RWPE2 (cell line): ENCODE results near the gene ARHGAP10.

Experiments
- ATAC-seq: fragments of 200-7000 bp; cut with Tn5 transposase; 3 replicates; pipeline ENCODE4 v1.9.1; 2021; ENCODE audit warnings: low read depth
- DNase-seq: peaks from one replicate; pipeline ENCODE4 v3.0.0-alpha.2; 2020; ENCODE audit warnings: low spot score
- H3K27ac ChIP-seq: fragments of 450-650 bp; 2 replicates; pipeline ENCODE4 v1.5.1; 2017; ENCODE audit warnings: mild to moderate bottlenecking; ENCODE audit not compliant: poor library complexity, severe bottlenecking
- H3K27me3 ChIP-seq: fragments of 250-450 bp; sonication (Bioruptor Pico); 2 replicates; pipeline ENCODE4 v1.5.1; 2021; ENCODE audit warnings: mild to moderate bottlenecking, moderate library complexity; ENCODE audit not compliant: insufficient read depth, poor library complexity, severe bottlenecking
- H3K36me3 ChIP-seq: fragments of 250-450 bp; sonication (Bioruptor Pico); 2 replicates; pipeline ENCODE4 v1.5.1; 2020; ENCODE audit warnings: low read depth, mild to moderate bottlenecking, moderate library complexity
- H3K4me1 ChIP-seq: fragments of 250-450 bp; sonication (Bioruptor Pico); 2 replicates; pipeline ENCODE4 v1.5.1; 2021; ENCODE audit warnings: mild to moderate bottlenecking, moderate library complexity; ENCODE audit not compliant: insufficient read depth, poor library complexity, severe bottlenecking
- H3K4me3 ChIP-seq: fragments of 250-450 bp; sonication (Bioruptor Pico); 2 replicates; pipeline ENCODE4 v1.5.1; 2021; ENCODE audit warnings: mild to moderate bottlenecking, moderate library complexity; ENCODE audit not compliant: severe bottlenecking
- H3K9me3 ChIP-seq: fragments of 250-450 bp; sonication (Bioruptor Pico); 2 replicates; pipeline ENCODE4 v1.5.1; 2021; ENCODE audit warnings: mild to moderate bottlenecking, moderate library complexity; ENCODE audit not compliant: severe bottlenecking
- CTCF ChIP-seq: fragments of 450-650 bp; IDR thresholded peaks from one replicate; pipeline ENCODE4 v1.5.1; 2017; ENCODE audit warnings: mild to moderate bottlenecking, moderate library complexity; ENCODE audit not compliant: poor library complexity, severe bottlenecking

ARHGAP10 gene

GRCh38 chr4:148101235-148101634 lies 369.3 kb downstream of the ARHGAP10 start:
- no peaks in the 10 kb centered on the region for H3K9me3 ChIP-seq
- ATAC-seq, result no peak
- H3K36me3 ChIP-seq, result no peaks in the 10 kb centered on the region

GRCh38 chr4:148101790-148102189 lies 369.9 kb downstream of the ARHGAP10 start:
- no peak for TF ChIP-seq CTCF
- DNase-seq (no peak), ATAC-seq (no peak)
- Histone ChIP-seq H3K4me3 (no peak overlapping the region), H3K27me3 (no peaks in the 10 kb centered on the region), H3K36me3 (no peaks in the 10 kb centered on the region), H3K27ac (no peak overlapping the region), H3K4me1 (no peaks in the 10 kb centered on the region), H3K9me3 (no peaks in the 10 kb centered on the region)

More at GRCh38 chr4:148101235-148101634, 369.3 kb downstream of the ARHGAP10 start:
- TF ChIP-seq CTCF, result no peak
- Histone ChIP-seq H3K27me3 (no peaks in the 10 kb centered on the region), H3K4me1 (no peaks in the 10 kb centered on the region), H3K4me3 (no peak overlapping the region), H3K27ac (no peak overlapping the region)
- no peak for DNase-seq

- H3K27me3 ChIP-seq, result no peaks in the 10 kb centered on the region
- TF ChIP-seq CTCF, result no peak
- no peak overlapping the region for H3K27ac ChIP-seq
- H3K4me1 ChIP-seq, result no peaks in the 10 kb centered on the region
- no peak overlapping the region for H3K4me3 ChIP-seq
- H3K9me3 ChIP-seq, result no peaks in the 10 kb centered on the region
- no peaks in the 10 kb centered on the region for H3K36me3 ChIP-seq
- DNase-seq (no peak), ATAC-seq (no peak)
Observed at GRCh38 chr4:148103597-148104355, 371.9 kb downstream of the ARHGAP10 start.

- Histone ChIP-seq H3K27ac (no peak overlapping the region), H3K36me3 (no peaks in the 10 kb centered on the region), H3K27me3 (no peaks in the 10 kb centered on the region), H3K9me3 (no peaks in the 10 kb centered on the region), H3K4me1 (no peaks in the 10 kb centered on the region), H3K4me3 (no peak overlapping the region)
- ATAC-seq (no peak), DNase-seq (no peak)
- TF ChIP-seq CTCF, result no peak
Observed at GRCh38 chr4:148108766-148109165, 376.9 kb downstream of the ARHGAP10 start.

GRCh38 chr4:148109216-148109615 lies 377.3 kb downstream of the ARHGAP10 start:
- no peak for DNase-seq
- TF ChIP-seq CTCF, result no peak
- Histone ChIP-seq H3K9me3 (no peaks in the 10 kb centered on the region), H3K36me3 (no peaks in the 10 kb centered on the region), H3K27ac (no peak overlapping the region), H3K4me1 (no peaks in the 10 kb centered on the region), H3K4me3 (no peak overlapping the region), H3K27me3 (no peaks in the 10 kb centered on the region)
- ATAC-seq, result no peak
